ENCODE data around the gene GNPDA1. TPM values are rescaled to one million over a fixed set of nuclear protein-coding genes. Genes with fewer than 3 reads are reported as not detected.

GNPDA1 gene
- total RNA-seq, 1 donor from 2014 or later, result 15.0 TPM

GRCh38 chr5:141966275-141966962 is 46.4 kb downstream of the GNPDA1 start:
- ChIA-PET POLR2A (interaction anchor here (4.5 kb wide), 1 partner anchor 43 kb away, joined by 47 read pairs; the partner anchor contains the start of gene DELE1), CTCF (no interaction called here)
- no peaks in the 10 kb centered on the region for H3K9me3 Mint-ChIP-seq
- H3K4me1 Mint-ChIP-seq, result peaks cover 45% of the 10 kb centered on the region
- intact Hi-C loops (cut with micrococcal nuclease), result loop anchor here (5.0 kb wide), 2 partner anchors 219 to 806 kb away; partner anchors contain the start of gene ARHGAP26
- no peak for TF ChIP-seq CTCF (IDR thresholded peaks at IDR 0.05)
- peaks cover 6% of the 10 kb centered on the region for H3K36me3 Mint-ChIP-seq (ENCODE audit: low read depth)
- no peak for ATAC-seq (ENCODE audit: low read depth)
- peak overlapping the region; percentile 5 for H3K4me3 Mint-ChIP-seq
- peak overlapping the region; percentile 91 for H3K27ac Mint-ChIP-seq
- no peak for DNase-seq
- no peaks in the 10 kb centered on the region for H3K27me3 Mint-ChIP-seq

GRCh38 chr5:141965071-141965470 is 47.8 kb downstream of the GNPDA1 start:
- DNase-seq (no peak), ATAC-seq (ENCODE audit: low read depth) (no peak)
- no peak overlapping the region for H3K27ac Mint-ChIP-seq
- no peaks in the 10 kb centered on the region for H3K9me3 Mint-ChIP-seq
- H3K4me3 Mint-ChIP-seq, result no peak overlapping the region
- H3K4me1 Mint-ChIP-seq, result peaks cover 46% of the 10 kb centered on the region
- ChIA-PET CTCF (no interaction called here), POLR2A (no interaction called here)
- H3K27me3 Mint-ChIP-seq, result no peaks in the 10 kb centered on the region
- H3K36me3 Mint-ChIP-seq (ENCODE audit: low read depth), result peaks cover 3% of the 10 kb centered on the region
- intact Hi-C loops (cut with micrococcal nuclease), result loop anchor here (5.0 kb wide), 2 partner anchors 218 to 807 kb away; partner anchors contain the start of gene ARHGAP26
- TF ChIP-seq CTCF (IDR thresholded peaks at IDR 0.05), result no peak

- DNase-seq (no peak), ATAC-seq (ENCODE audit: low read depth) (no peak)
- intact Hi-C loops (cut with micrococcal nuclease), result no loop called here
- Mint-ChIP-seq H3K9me3 (no peaks in the 10 kb centered on the region), H3K4me3 (no peak overlapping the region), H3K4me1 (peaks cover 35% of the 10 kb centered on the region), H3K27ac (no peak overlapping the region), H3K27me3 (peaks cover 2% of the 10 kb centered on the region), H3K36me3 (ENCODE audit: low read depth) (no peaks in the 10 kb centered on the region)
- ChIA-PET POLR2A (no interaction called here), CTCF (interaction anchor here (1.1 kb wide), 1 partner anchor 272 kb away, joined by 5 read pairs; no protein-coding TSS in a partner anchor)
- no peak for TF ChIP-seq CTCF (IDR thresholded peaks at IDR 0.05)
Measured at GRCh38 chr5:141963701-141964100, 49.1 kb downstream of the GNPDA1 start.

GRCh38 chr5:141961466-141961865 is 51.4 kb downstream of the GNPDA1 start:
- peaks cover 3% of the 10 kb centered on the region for H3K27me3 Mint-ChIP-seq
- no peak overlapping the region for H3K27ac Mint-ChIP-seq
- ChIA-PET POLR2A (interaction anchor here (0.6 to 2.6 kb wide), 5 partner anchors 8 to 342 kb away, joined by 3 to 18 read pairs (median 4); partner anchors contain the start of genes DELE1, DIAPH1 and RNF14), CTCF (interaction anchor here (0.8 to 6.9 kb wide), 30 partner anchors 8 to 397 kb away, joined by 3 to 133 read pairs (median 8); partner anchors contain the start of genes DELE1 and RNF14)
- TF ChIP-seq CTCF (IDR thresholded peaks at IDR 0.05), result no peak
- no peaks in the 10 kb centered on the region for H3K9me3 Mint-ChIP-seq
- intact Hi-C loops (cut with micrococcal nuclease), result loop anchor here (2.0 kb wide), 3 partner anchors 39 to 259 kb away; partner anchors contain the start of gene DELE1
- H3K4me1 Mint-ChIP-seq, result peaks cover 20% of the 10 kb centered on the region
- ATAC-seq (ENCODE audit: low read depth) (no peak), DNase-seq (no peak)
- no peak overlapping the region for H3K4me3 Mint-ChIP-seq
- H3K36me3 Mint-ChIP-seq (ENCODE audit: low read depth), result peaks cover under 1% of the 10 kb centered on the region
